Loucy (cell line): Measurements from ENCODE around the gene SIPA1L3.

Experiments used
- H2AFZ ChIP-seq: fragments of 200-600 bp; sonication (generic); 2 replicates; pipeline ENCODE4 v1.6.0; 2016; ENCODE audit warnings: antibody characterized with exemption, mild to moderate bottlenecking, low read length, moderate library complexity
- H3F3A ChIP-seq: fragments of 200-600 bp; 2 replicates; pipeline ENCODE4 v1.6.0; 2016; ENCODE audit warnings: antibody characterized with exemption, low read depth, mild to moderate bottlenecking
- H3K27me3 ChIP-seq: fragments of 200-600 bp; sonication (generic); 2 replicates; pipeline ENCODE4 v1.6.1; 2014; ENCODE audit warnings: low read length, mild to moderate bottlenecking; ENCODE audit not compliant: insufficient read depth, poor library complexity, severe bottlenecking
- H3K36me3 ChIP-seq: fragments of 200-600 bp; sonication (generic); 2 replicates; pipeline ENCODE4 v1.6.1; 2016; ENCODE audit warnings: low read length; ENCODE audit not compliant: insufficient read depth
- H3K4me1 ChIP-seq: fragments of 200-600 bp; sonication (generic); 2 replicates; pipeline ENCODE4 v1.5.1; 2014; ENCODE audit warnings: low read length, mild to moderate bottlenecking; ENCODE audit not compliant: insufficient read depth, poor library complexity, severe bottlenecking
- H3K4me2 ChIP-seq: fragments of 200-600 bp; sonication (generic); 2 replicates; pipeline ENCODE4 v1.6.0; 2014; ENCODE audit warnings: antibody characterized with exemption, low read length, low read depth, mild to moderate bottlenecking; ENCODE audit not compliant: poor library complexity, severe bottlenecking
- H3K4me3 ChIP-seq: fragments of 200-600 bp; sonication (generic); 2 replicates; pipeline ENCODE4 v1.5.1; 2014; ENCODE audit warnings: low read length, mild to moderate bottlenecking, mixed read lengths; ENCODE audit not compliant: poor library complexity, severe bottlenecking
- H3K79me2 ChIP-seq: fragments of 200-600 bp; sonication (generic); 2 replicates; pipeline ENCODE4 v1.6.1; 2014; ENCODE audit warnings: low read length; ENCODE audit not compliant: insufficient read depth
- H3K9ac ChIP-seq: fragments of 200-600 bp; sonication (generic); 2 replicates; pipeline ENCODE4 v1.6.0; 2014; ENCODE audit warnings: mild to moderate bottlenecking, low read depth, low read length, moderate library complexity; ENCODE audit not compliant: poor library complexity, severe bottlenecking
- H3K9me2 ChIP-seq: fragments of 200-600 bp; sonication (generic); replicated peaks from 2 replicates; pipeline ENCODE4 v1.6.1; 2016; ENCODE audit warnings: low read depth, low read length, mixed read lengths
- H3K9me3 ChIP-seq: fragments of 200-600 bp; sonication (generic); 2 replicates; pipeline ENCODE4 v1.6.1; 2014; ENCODE audit warnings: mild to moderate bottlenecking, antibody characterized with exemption, low read length, low read depth; ENCODE audit not compliant: insufficient read depth
- H4K20me1 ChIP-seq: fragments of 200-600 bp; sonication (generic); 2 replicates; pipeline ENCODE4 v1.6.0; 2014; ENCODE audit warnings: antibody characterized with exemption, low read length, mild to moderate bottlenecking; ENCODE audit not compliant: insufficient read depth, poor library complexity, severe bottlenecking
- CTCF ChIP-seq: fragments of 200-600 bp; sonication (generic); conservative IDR thresholded peaks from 2 replicates; pipeline ENCODE4 v1.5.1; 2014; ENCODE audit warnings: mild to moderate bottlenecking, antibody characterized with exemption, low read length
- EZH2phosphoT487 ChIP-seq: fragments of 200-600 bp; IDR thresholded peaks from 2 replicates; pipeline ENCODE4 v1.6.1; 2018; ENCODE audit warnings: antibody characterized with exemption, mild to moderate bottlenecking, moderate library complexity, borderline replicate concordance

SIPA1L3 gene

GRCh38 chr19:37885392-37885791, 21.6 kb upstream of the SIPA1L3 start:
- no peaks in the 10 kb centered on the region for H3F3A ChIP-seq
- H4K20me1 ChIP-seq: no peaks in the 10 kb centered on the region
- H3K4me1 ChIP-seq: no peaks in the 10 kb centered on the region
- H3K36me3 ChIP-seq: no peaks in the 10 kb centered on the region
- no peak overlapping the region for H2AFZ ChIP-seq
- no peak overlapping the region for H3K9ac ChIP-seq
- no peak overlapping the region for H3K4me2 ChIP-seq
- peaks cover 2% of the 10 kb centered on the region; the same call in 1 of the 2 replicates for H3K9me3 ChIP-seq
- H3K79me2 ChIP-seq: no peaks in the 10 kb centered on the region
- H3K4me3 ChIP-seq: no peak overlapping the region
- H3K9me2 ChIP-seq: no peaks in the 10 kb centered on the region
- TF ChIP-seq EZH2phosphoT487 (no peak), CTCF (no peak)
- H3K27me3 ChIP-seq: no peaks in the 10 kb centered on the region

- H3K4me3 ChIP-seq: no peak overlapping the region
- no peaks in the 10 kb centered on the region for H3K27me3 ChIP-seq
- no peak overlapping the region for H3K9ac ChIP-seq
- no peaks in the 10 kb centered on the region for H3K79me2 ChIP-seq
- no peaks in the 10 kb centered on the region for H4K20me1 ChIP-seq
- no peaks in the 10 kb centered on the region for H3K36me3 ChIP-seq
- H3F3A ChIP-seq: no peaks in the 10 kb centered on the region
- H3K4me2 ChIP-seq: no peak overlapping the region
- peaks cover 2% of the 10 kb centered on the region; the same call in 1 of the 2 replicates for H3K9me3 ChIP-seq
- H2AFZ ChIP-seq: no peak overlapping the region
- no peak for TF ChIP-seq CTCF
- no peak for TF ChIP-seq EZH2phosphoT487
- H3K4me1 ChIP-seq: no peaks in the 10 kb centered on the region
- H3K9me2 ChIP-seq: no peaks in the 10 kb centered on the region
Observed at GRCh38 chr19:37886571-37886970, 20.4 kb upstream of the SIPA1L3 start.

GRCh38 chr19:37893845-37894575, 13.0 kb upstream of the SIPA1L3 start:
- no peak for TF ChIP-seq EZH2phosphoT487
- no peak for TF ChIP-seq CTCF
- H3K27me3 ChIP-seq: no peaks in the 10 kb centered on the region
- no peak overlapping the region for H3K4me3 ChIP-seq
- no peaks in the 10 kb centered on the region for H3K9me2 ChIP-seq
- H3F3A ChIP-seq: no peaks in the 10 kb centered on the region
- no peak overlapping the region for H3K9ac ChIP-seq
- H3K36me3 ChIP-seq: no peaks in the 10 kb centered on the region
- H3K79me2 ChIP-seq: no peaks in the 10 kb centered on the region
- H3K4me1 ChIP-seq: peaks cover 9% of the 10 kb centered on the region
- no peaks in the 10 kb centered on the region for H4K20me1 ChIP-seq
- no peaks in the 10 kb centered on the region; the same call in 1 of the 2 replicates for H3K9me3 ChIP-seq
- H3K4me2 ChIP-seq: no peak overlapping the region
- H2AFZ ChIP-seq: no peak overlapping the region
